Panc1 (cell line): ENCODE results near the gene PRPSAP2.

Experiments
- POLR2AphosphoS5 ChIP-seq: IDR thresholded peaks from 2 replicates; pipeline ENCODE4 v1.6.1; 2012; ENCODE audit warnings: mild to moderate bottlenecking, low read depth, low read length, moderate library complexity
- SIN3A ChIP-seq: IDR thresholded peaks from 2 replicates; pipeline ENCODE4 v1.6.1; 2012; ENCODE audit warnings: low read depth, mild to moderate bottlenecking, low read length, moderate library complexity, borderline replicate concordance; ENCODE audit not compliant: insufficient read depth
- TF ChIP-seq, protein P1 (sequence below): fragments of 450-650 bp; IDR thresholded peaks from 2 replicates; pipeline ENCODE4 v1.5.1; 2017; ENCODE audit warnings: mild to moderate bottlenecking
- TF ChIP-seq, protein P2 (sequence below), 2 experiments: IDR thresholded peaks; 2 replicates each; pipeline ENCODE4 v1.6.1; 2011 to 2012; ENCODE audit warnings: low read depth in 2 of 2, control low read depth in 1 of 2, low read length in 1 of 2, mild to moderate bottlenecking in 1 of 2, moderate library complexity in 1 of 2; ENCODE audit not compliant: insufficient read depth in 1 of 2

DNA sequence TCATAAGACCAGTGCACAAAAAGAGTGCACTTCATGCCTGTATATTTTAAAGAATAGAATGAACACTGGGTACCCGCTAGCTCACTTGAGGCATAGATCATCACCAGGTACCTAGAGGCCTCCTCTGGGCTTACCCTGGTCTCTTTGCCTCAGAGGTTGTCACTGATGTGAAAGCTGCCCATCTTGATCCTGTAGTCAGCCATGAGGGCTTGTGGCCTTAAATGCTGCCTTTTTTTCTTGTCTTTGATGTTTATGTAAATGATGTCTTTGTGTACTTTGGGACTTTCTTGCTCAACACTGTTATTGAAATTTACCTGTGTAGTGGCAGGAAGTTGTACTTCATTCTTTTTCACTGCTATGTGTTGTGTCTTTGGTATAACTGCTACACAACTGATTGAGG lies 67.3 kb downstream of the PRPSAP2 start:
- TF ChIP-seq, protein P1, sequence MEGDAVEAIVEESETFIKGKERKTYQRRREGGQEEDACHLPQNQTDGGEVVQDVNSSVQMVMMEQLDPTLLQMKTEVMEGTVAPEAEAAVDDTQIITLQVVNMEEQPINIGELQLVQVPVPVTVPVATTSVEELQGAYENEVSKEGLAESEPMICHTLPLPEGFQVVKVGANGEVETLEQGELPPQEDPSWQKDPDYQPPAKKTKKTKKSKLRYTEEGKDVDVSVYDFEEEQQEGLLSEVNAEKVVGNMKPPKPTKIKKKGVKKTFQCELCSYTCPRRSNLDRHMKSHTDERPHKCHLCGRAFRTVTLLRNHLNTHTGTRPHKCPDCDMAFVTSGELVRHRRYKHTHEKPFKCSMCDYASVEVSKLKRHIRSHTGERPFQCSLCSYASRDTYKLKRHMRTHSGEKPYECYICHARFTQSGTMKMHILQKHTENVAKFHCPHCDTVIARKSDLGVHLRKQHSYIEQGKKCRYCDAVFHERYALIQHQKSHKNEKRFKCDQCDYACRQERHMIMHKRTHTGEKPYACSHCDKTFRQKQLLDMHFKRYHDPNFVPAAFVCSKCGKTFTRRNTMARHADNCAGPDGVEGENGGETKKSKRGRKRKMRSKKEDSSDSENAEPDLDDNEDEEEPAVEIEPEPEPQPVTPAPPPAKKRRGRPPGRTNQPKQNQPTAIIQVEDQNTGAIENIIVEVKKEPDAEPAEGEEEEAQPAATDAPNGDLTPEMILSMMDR: no peak
- TF ChIP-seq POLR2AphosphoS5 (no peak), SIN3A (no peak)
- TF ChIP-seq, protein P2, sequence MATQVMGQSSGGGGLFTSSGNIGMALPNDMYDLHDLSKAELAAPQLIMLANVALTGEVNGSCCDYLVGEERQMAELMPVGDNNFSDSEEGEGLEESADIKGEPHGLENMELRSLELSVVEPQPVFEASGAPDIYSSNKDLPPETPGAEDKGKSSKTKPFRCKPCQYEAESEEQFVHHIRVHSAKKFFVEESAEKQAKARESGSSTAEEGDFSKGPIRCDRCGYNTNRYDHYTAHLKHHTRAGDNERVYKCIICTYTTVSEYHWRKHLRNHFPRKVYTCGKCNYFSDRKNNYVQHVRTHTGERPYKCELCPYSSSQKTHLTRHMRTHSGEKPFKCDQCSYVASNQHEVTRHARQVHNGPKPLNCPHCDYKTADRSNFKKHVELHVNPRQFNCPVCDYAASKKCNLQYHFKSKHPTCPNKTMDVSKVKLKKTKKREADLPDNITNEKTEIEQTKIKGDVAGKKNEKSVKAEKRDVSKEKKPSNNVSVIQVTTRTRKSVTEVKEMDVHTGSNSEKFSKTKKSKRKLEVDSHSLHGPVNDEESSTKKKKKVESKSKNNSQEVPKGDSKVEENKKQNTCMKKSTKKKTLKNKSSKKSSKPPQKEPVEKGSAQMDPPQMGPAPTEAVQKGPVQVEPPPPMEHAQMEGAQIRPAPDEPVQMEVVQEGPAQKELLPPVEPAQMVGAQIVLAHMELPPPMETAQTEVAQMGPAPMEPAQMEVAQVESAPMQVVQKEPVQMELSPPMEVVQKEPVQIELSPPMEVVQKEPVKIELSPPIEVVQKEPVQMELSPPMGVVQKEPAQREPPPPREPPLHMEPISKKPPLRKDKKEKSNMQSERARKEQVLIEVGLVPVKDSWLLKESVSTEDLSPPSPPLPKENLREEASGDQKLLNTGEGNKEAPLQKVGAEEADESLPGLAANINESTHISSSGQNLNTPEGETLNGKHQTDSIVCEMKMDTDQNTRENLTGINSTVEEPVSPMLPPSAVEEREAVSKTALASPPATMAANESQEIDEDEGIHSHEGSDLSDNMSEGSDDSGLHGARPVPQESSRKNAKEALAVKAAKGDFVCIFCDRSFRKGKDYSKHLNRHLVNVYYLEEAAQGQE (IDR thresholded peaks at IDR 0.05; ENCODE audit: insufficient read depth in 1 of 2, low read depth in 2 of 2, low read length in 1 of 2): no peak
